ENCODE results near the gene SP1. TPM values are rescaled to one million over a fixed set of nuclear protein-coding genes. Genes with fewer than 3 reads are reported as not detected.
A peak's percentile ranks its signal among the peaks of the same experiment; 100 is the strongest.
"Not testable (repeated sequence)": the region's sequence is repeated elsewhere in the genome, so short reads cannot be mapped to it uniquely, and the experiment has no call there.

SP1 gene
- total and polyA plus RNA-seq, 9 donors, result 28.7 to 48.3 (median 36.8) TPM

- not testable (repeated sequence) for H3K27ac ChIP-seq (ENCODE audit: low read length); H3K4me1 ChIP-seq (ENCODE audit: control insufficient read depth, insufficient read depth, low read length); H3K27me3 ChIP-seq (ENCODE audit: control insufficient read depth, insufficient read depth, low read length); H3K9me3 ChIP-seq (replicated peaks; ENCODE audit: control insufficient read depth, low read depth, low read length); H3K4me3 ChIP-seq (ENCODE audit: low read length); DNase-seq
- 90% methylated on average over 14 of the region's 16 CpGs for WGBS (ENCODE audit: insufficient coverage)
- H3K36me3 ChIP-seq (ENCODE audit: control insufficient read depth, insufficient read depth, low read length), result peaks cover 19% of the 10 kb centered on the region
These were observed 22.4 kb downstream of the SP1 start for GRCh38 chr12:53402351-53402750.

- H3K9me3 ChIP-seq (replicated peaks; ENCODE audit: control insufficient read depth, low read depth, low read length), result no peaks in the 10 kb centered on the region
- H3K27ac ChIP-seq (ENCODE audit: low read length), result no peak overlapping the region
- H3K27me3 ChIP-seq (ENCODE audit: control insufficient read depth, insufficient read depth, low read length), result no peaks in the 10 kb centered on the region
- H3K4me3 ChIP-seq (ENCODE audit: low read length), result no peak overlapping the region
- H3K4me1 ChIP-seq (ENCODE audit: control insufficient read depth, insufficient read depth, low read length), result no peaks in the 10 kb centered on the region
- peaks cover 21% of the 10 kb centered on the region for H3K36me3 ChIP-seq (ENCODE audit: control insufficient read depth, insufficient read depth, low read length)
- 67% methylated on average over 2 of the region's 7 CpGs for WGBS (ENCODE audit: insufficient coverage)
- no peak for DNase-seq
These were observed 22.9 kb downstream of the SP1 start for GRCh38 chr12:53402871-53403270.

GRCh38 chr12:53410951-53411350 is 31.0 kb downstream of the SP1 start:
- peaks cover 3% of the 10 kb centered on the region for H3K4me1 ChIP-seq (ENCODE audit: control insufficient read depth, insufficient read depth, low read length)
- WGBS (ENCODE audit: insufficient coverage), result 92% methylated on average over 4 of the region's 5 CpGs
- H3K4me3 ChIP-seq (ENCODE audit: low read length), result no peak overlapping the region
- H3K27ac ChIP-seq (ENCODE audit: low read length), result no peak overlapping the region
- no peak for DNase-seq
- peaks cover 56% of the 10 kb centered on the region for H3K36me3 ChIP-seq (ENCODE audit: control insufficient read depth, insufficient read depth, low read length)
- H3K9me3 ChIP-seq (replicated peaks; ENCODE audit: control insufficient read depth, low read depth, low read length), result no peaks in the 10 kb centered on the region
- H3K27me3 ChIP-seq (ENCODE audit: control insufficient read depth, insufficient read depth, low read length), result no peaks in the 10 kb centered on the region

DNA sequence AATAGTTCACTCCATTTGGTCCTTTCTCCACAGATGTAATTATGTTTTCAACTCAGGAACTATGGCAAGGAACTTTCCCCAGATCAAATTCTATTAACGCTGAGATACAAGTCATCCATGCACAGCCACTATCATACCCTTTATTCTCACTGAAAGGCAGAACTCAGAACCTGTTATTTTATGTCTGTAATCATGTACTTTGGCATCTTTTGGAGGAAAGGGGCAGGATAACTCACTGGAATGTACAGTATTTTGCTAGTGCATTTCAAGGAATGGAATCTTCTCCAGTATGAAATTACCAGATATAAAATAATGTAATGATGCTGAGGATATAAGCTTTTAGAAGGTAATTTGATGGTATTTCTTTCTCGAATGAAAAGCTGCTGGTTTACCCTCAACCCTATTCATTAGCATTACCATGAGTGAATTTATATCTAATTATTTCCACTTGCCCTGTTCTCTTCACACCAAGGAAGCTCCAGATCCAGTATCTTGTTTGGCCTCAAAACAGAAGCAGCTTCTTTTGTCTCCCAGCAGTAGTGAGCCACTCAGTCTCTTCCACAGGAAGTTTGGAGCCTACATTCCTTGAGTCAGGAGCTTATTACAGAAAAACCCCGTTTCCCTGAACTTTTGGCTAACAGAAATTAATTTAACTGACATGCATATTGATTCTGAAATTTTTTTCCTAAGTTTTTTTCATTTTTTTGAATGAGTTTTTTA is 33.7 kb downstream of the SP1 start:
- no CpG with 5 or more reads among the region's 3 CpGs for WGBS (ENCODE audit: insufficient coverage)
- H3K36me3 ChIP-seq (ENCODE audit: control insufficient read depth, insufficient read depth, low read length), result peaks cover 40% of the 10 kb centered on the region

DNA sequence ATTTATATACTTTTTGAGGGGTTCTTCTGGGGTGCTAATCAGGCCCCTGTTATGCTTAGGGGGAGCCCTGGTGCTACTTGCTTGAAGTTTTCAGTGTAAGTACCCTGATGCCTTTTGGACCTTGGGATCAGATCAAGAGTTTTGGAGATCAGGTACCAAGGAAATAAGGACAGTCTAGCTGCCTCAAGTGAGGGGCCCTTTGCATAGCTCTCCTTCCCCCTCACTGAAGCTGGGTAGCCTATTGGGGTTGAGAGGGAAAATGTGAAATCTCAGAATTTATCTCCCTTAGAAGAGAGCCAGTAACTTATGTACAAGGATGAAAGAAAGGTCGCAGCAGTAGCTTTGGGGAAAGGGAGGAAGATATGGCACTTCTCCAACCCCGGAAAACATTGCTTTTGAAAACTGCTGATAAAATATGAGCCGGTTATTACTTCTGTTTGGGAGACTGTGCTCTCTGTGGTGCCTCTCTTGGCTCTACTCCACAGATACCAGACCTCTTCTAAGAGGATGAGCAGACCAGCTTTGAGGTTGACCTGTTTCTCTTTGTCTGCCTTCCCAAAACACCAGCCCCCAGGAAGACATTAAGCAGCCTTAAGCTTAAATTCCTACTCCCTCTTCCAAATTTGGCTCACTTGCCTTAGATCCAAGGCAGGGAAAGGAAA is 34.9 kb downstream of the SP1 start:
- peaks cover 32% of the 10 kb centered on the region for H3K36me3 ChIP-seq (ENCODE audit: control insufficient read depth, insufficient read depth, low read length)
- H3K4me1 ChIP-seq (ENCODE audit: control insufficient read depth, insufficient read depth, low read length), result peaks cover 3% of the 10 kb centered on the region
- peak; percentile 24 for DNase-seq
- no peak overlapping the region for H3K4me3 ChIP-seq (ENCODE audit: low read length)
- WGBS (ENCODE audit: insufficient coverage), result 61% methylated on average over 3 of the region's 3 CpGs
- no peak overlapping the region for H3K27ac ChIP-seq (ENCODE audit: low read length)
- no peaks in the 10 kb centered on the region for H3K9me3 ChIP-seq (replicated peaks; ENCODE audit: control insufficient read depth, low read depth, low read length)
- no peaks in the 10 kb centered on the region for H3K27me3 ChIP-seq (ENCODE audit: control insufficient read depth, insufficient read depth, low read length)

More for the DNA sequence above, 33.7 kb downstream of the SP1 start:
- Histone ChIP-seq H3K9me3 (replicated peaks; ENCODE audit: control insufficient read depth, low read depth, low read length) (no peaks in the 10 kb centered on the region), H3K27ac (ENCODE audit: low read length) (no peak overlapping the region), H3K4me1 (ENCODE audit: control insufficient read depth, insufficient read depth, low read length) (peaks cover 3% of the 10 kb centered on the region), H3K4me3 (ENCODE audit: low read length) (no peak overlapping the region), H3K27me3 (ENCODE audit: control insufficient read depth, insufficient read depth, low read length) (no peaks in the 10 kb centered on the region)
- DNase-seq, result no peak

DNA sequence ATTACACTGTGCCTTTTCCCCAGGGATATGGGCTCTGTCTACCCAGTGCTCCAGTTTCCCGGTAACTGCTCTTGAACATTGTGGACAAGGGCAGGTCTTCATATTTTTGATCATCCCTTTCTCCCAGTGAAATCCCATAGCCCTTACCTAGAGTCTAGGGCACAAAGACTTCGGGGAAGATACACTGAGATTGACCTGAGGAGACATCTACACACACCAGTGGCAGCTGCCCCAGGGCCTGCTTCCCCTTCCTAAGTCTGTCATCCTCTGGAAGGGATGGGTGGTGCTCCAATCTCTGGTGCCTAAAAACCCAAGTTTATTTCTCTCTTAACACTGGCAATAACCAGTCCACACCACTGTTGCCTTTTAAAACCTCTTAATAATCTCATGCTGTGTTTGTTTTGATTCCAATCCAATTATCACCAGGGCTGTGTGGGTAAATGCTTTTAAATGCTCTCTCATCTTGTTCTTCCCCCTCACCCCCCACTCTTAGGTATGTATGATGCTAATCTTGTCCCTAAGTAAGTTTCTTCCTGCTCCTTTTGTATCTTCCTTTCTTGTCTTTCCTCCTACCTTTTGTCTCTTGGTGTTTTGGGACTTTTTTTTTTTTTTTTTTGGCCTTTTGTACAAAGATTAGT is 35.9 kb downstream of the SP1 start:
- not testable (repeated sequence) for H3K4me3 ChIP-seq (ENCODE audit: low read length); H3K9me3 ChIP-seq (replicated peaks; ENCODE audit: control insufficient read depth, low read depth, low read length); H3K27me3 ChIP-seq (ENCODE audit: control insufficient read depth, insufficient read depth, low read length); DNase-seq; H3K27ac ChIP-seq (ENCODE audit: low read length); H3K4me1 ChIP-seq (ENCODE audit: control insufficient read depth, insufficient read depth, low read length)
- peaks cover 29% of the 10 kb centered on the region for H3K36me3 ChIP-seq (ENCODE audit: control insufficient read depth, insufficient read depth, low read length)
- WGBS (ENCODE audit: insufficient coverage), result no CpG with 5 or more reads among the region's 2 CpGs

- not testable (repeated sequence) for H3K4me1 ChIP-seq (ENCODE audit: control insufficient read depth, insufficient read depth, low read length); H3K9me3 ChIP-seq (replicated peaks; ENCODE audit: control insufficient read depth, low read depth, low read length); H3K27me3 ChIP-seq (ENCODE audit: control insufficient read depth, insufficient read depth, low read length); H3K4me3 ChIP-seq (ENCODE audit: low read length); H3K27ac ChIP-seq (ENCODE audit: low read length)
- H3K36me3 ChIP-seq (ENCODE audit: control insufficient read depth, insufficient read depth, low read length), result peaks cover 15% of the 10 kb centered on the region
- DNase-seq, result peak; percentile 46
- no CpG with 5 or more reads among the region's 9 CpGs for WGBS (ENCODE audit: insufficient coverage)
These were observed 37.4 kb downstream of the SP1 start for GRCh38 chr12:53417291-53417816.

DNA sequence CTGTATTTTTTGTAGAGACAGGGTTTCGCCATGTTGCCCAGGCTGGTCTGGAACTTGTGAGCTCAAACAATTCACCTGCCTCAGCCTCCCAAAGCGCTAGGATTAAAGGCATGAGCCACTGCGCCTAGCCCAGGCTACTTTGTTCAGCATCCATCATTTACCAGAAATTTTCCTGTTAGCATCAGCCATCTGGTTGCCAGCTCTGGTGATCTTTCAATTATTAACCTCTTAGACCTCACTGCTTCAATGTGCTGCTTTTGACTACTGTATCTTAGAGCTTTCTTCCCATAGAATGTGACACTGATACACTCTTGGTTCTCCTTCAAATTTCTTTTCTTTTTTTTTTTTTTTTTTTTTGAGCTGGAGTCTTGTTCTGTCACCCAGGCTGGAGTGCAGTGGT is 38.2 kb downstream of the SP1 start:
- H3K4me1 ChIP-seq (ENCODE audit: control insufficient read depth, insufficient read depth, low read length), result peaks cover 7% of the 10 kb centered on the region
- no peak overlapping the region for H3K27ac ChIP-seq (ENCODE audit: low read length)
- 83% methylated on average over 3 of the region's 3 CpGs for WGBS (ENCODE audit: insufficient coverage)
- DNase-seq, result no peak
- peaks cover 10% of the 10 kb centered on the region for H3K36me3 ChIP-seq (ENCODE audit: control insufficient read depth, insufficient read depth, low read length)
- H3K4me3 ChIP-seq (ENCODE audit: low read length), result no peak overlapping the region
- no peaks in the 10 kb centered on the region for H3K27me3 ChIP-seq (ENCODE audit: control insufficient read depth, insufficient read depth, low read length)
- no peaks in the 10 kb centered on the region for H3K9me3 ChIP-seq (replicated peaks; ENCODE audit: control insufficient read depth, low read depth, low read length)

DNA sequence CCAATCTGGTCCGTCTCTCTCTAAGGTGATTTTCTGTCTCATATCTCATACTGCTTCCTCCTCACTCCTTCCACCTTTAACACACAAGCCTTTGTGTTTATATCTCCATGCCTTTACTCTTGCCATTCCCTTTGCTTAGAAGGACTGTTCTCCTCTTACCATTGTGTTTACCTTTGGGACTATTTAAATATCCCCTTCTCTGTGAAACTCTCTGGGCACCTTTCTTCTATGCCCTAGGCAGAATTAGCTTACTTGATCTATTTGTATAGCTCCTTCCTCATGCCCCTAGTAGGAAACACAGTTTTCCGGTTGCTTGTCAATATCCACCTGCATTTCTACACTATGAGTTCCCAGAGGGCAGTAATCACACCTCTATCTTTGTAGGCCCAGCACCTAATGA is 39.8 kb downstream of the SP1 start:
- Histone ChIP-seq H3K36me3 (ENCODE audit: control insufficient read depth, insufficient read depth, low read length) (peaks cover 5% of the 10 kb centered on the region), H3K27me3 (ENCODE audit: control insufficient read depth, insufficient read depth, low read length) (no peaks in the 10 kb centered on the region), H3K4me1 (ENCODE audit: control insufficient read depth, insufficient read depth, low read length) (peaks cover 5% of the 10 kb centered on the region), H3K4me3 (ENCODE audit: low read length) (no peak overlapping the region), H3K9me3 (replicated peaks; ENCODE audit: control insufficient read depth, low read depth, low read length) (no peaks in the 10 kb centered on the region), H3K27ac (ENCODE audit: low read length) (no peak overlapping the region)
- WGBS (ENCODE audit: insufficient coverage), result 78% methylated on average over 2 of the region's 2 CpGs
- no peak for DNase-seq

- not testable (repeated sequence) for H3K4me1 ChIP-seq (ENCODE audit: control insufficient read depth, insufficient read depth, low read length); H3K4me3 ChIP-seq (ENCODE audit: low read length); H3K9me3 ChIP-seq (replicated peaks; ENCODE audit: control insufficient read depth, low read depth, low read length); H3K27me3 ChIP-seq (ENCODE audit: control insufficient read depth, insufficient read depth, low read length); H3K27ac ChIP-seq (ENCODE audit: low read length); H3K36me3 ChIP-seq (ENCODE audit: control insufficient read depth, insufficient read depth, low read length); DNase-seq
- no CpG with 5 or more reads among the region's 12 CpGs for WGBS (ENCODE audit: insufficient coverage)
These were observed 42.3 kb downstream of the SP1 start for GRCh38 chr12:53422247-53422646.
